ENCODE results near the gene BCL7A.

The BCL7A gene

GRCh38 chr12:122106843-122107242 lies 85.2 kb downstream of the BCL7A start:
- H4K20me1 ChIP-seq (ENCODE audit: low read depth, low read length): peaks cover 4% of the 10 kb centered on the region; the same call in 1 of the 2 replicates
- no peaks in the 10 kb centered on the region for H3K36me3 ChIP-seq (ENCODE audit: low read length)
- H3K9me3 ChIP-seq (ENCODE audit: insufficient read depth, low read length): no peaks in the 10 kb centered on the region
- H3F3A ChIP-seq (ENCODE audit: insufficient read depth): no peaks in the 10 kb centered on the region
- no peaks in the 10 kb centered on the region for H3K9me2 ChIP-seq (replicated peaks; ENCODE audit: insufficient read depth, low read length)
- H2AFZ ChIP-seq (ENCODE audit: low read depth, low read length, severe bottlenecking): no peak overlapping the region
- no peaks in the 10 kb centered on the region for H3K27me3 ChIP-seq (ENCODE audit: low read length)
- H3K79me2 ChIP-seq (ENCODE audit: insufficient read depth, low read length): peaks cover 83% of the 10 kb centered on the region
- H3K4me3 ChIP-seq (ENCODE audit: insufficient read depth, low read length, poor library complexity, severe bottlenecking): no peak overlapping the region
- H3K27ac ChIP-seq (ENCODE audit: low read depth, low read length): no peak overlapping the region
- no peak overlapping the region for H3K9ac ChIP-seq (ENCODE audit: low read length)
- no peak overlapping the region for H3K4me2 ChIP-seq (ENCODE audit: low read depth, low read length, poor library complexity, severe bottlenecking)
- TF ChIP-seq EZH2phosphoT487 (conservative IDR thresholded peaks at IDR 0.05; ENCODE audit: low read length) (no peak), CTCF (IDR thresholded peaks at IDR 0.05; ENCODE audit: insufficient read depth, low read length, poor library complexity, severe bottlenecking) (no peak)

- H3K27ac ChIP-seq (ENCODE audit: low read depth, low read length): no peak overlapping the region
- no peaks in the 10 kb centered on the region for H3K27me3 ChIP-seq (ENCODE audit: low read length)
- no peak overlapping the region for H3K4me2 ChIP-seq (ENCODE audit: low read depth, low read length, poor library complexity, severe bottlenecking)
- TF ChIP-seq CTCF (IDR thresholded peaks at IDR 0.05; ENCODE audit: insufficient read depth, low read length, poor library complexity, severe bottlenecking): no peak
- TF ChIP-seq EZH2phosphoT487 (conservative IDR thresholded peaks at IDR 0.05; ENCODE audit: low read length): no peak
- H3K9me3 ChIP-seq (ENCODE audit: insufficient read depth, low read length): no peaks in the 10 kb centered on the region
- no peaks in the 10 kb centered on the region for H3F3A ChIP-seq (ENCODE audit: insufficient read depth)
- H3K9me2 ChIP-seq (replicated peaks; ENCODE audit: insufficient read depth, low read length): no peaks in the 10 kb centered on the region
- no peaks in the 10 kb centered on the region for H3K36me3 ChIP-seq (ENCODE audit: low read length)
- peaks cover 4% of the 10 kb centered on the region; the same call in 1 of the 2 replicates for H4K20me1 ChIP-seq (ENCODE audit: low read depth, low read length)
- H3K79me2 ChIP-seq (ENCODE audit: insufficient read depth, low read length): peaks cover 82% of the 10 kb centered on the region
- H2AFZ ChIP-seq (ENCODE audit: low read depth, low read length, severe bottlenecking): no peak overlapping the region
- no peak overlapping the region for H3K9ac ChIP-seq (ENCODE audit: low read length)
- H3K4me3 ChIP-seq (ENCODE audit: insufficient read depth, low read length, poor library complexity, severe bottlenecking): no peak overlapping the region
Observed at GRCh38 chr12:122107261-122107660, 85.6 kb downstream of the BCL7A start.

GRCh38 chr12:122111089-122111641 lies 89.5 kb downstream of the BCL7A start:
- no peaks in the 10 kb centered on the region for H3K27me3 ChIP-seq (ENCODE audit: low read length)
- no peak overlapping the region for H3K4me2 ChIP-seq (ENCODE audit: low read depth, low read length, poor library complexity, severe bottlenecking)
- H3K4me3 ChIP-seq (ENCODE audit: insufficient read depth, low read length, poor library complexity, severe bottlenecking): no peak overlapping the region
- no peak for TF ChIP-seq CTCF (IDR thresholded peaks at IDR 0.05; ENCODE audit: insufficient read depth, low read length, poor library complexity, severe bottlenecking)
- no peak for TF ChIP-seq EZH2phosphoT487 (conservative IDR thresholded peaks at IDR 0.05; ENCODE audit: low read length)
- H3F3A ChIP-seq (ENCODE audit: insufficient read depth): no peaks in the 10 kb centered on the region
- H3K9me2 ChIP-seq (replicated peaks; ENCODE audit: insufficient read depth, low read length): no peaks in the 10 kb centered on the region
- H3K9ac ChIP-seq (ENCODE audit: low read length): no peak overlapping the region
- no peak overlapping the region for H3K27ac ChIP-seq (ENCODE audit: low read depth, low read length)
- H4K20me1 ChIP-seq (ENCODE audit: low read depth, low read length): peaks cover 4% of the 10 kb centered on the region; the same call in 1 of the 2 replicates
- H3K36me3 ChIP-seq (ENCODE audit: low read length): no peaks in the 10 kb centered on the region
- peaks cover 60% of the 10 kb centered on the region for H3K79me2 ChIP-seq (ENCODE audit: insufficient read depth, low read length)
- no peak overlapping the region for H2AFZ ChIP-seq (ENCODE audit: low read depth, low read length, severe bottlenecking)
- H3K9me3 ChIP-seq (ENCODE audit: insufficient read depth, low read length): no peaks in the 10 kb centered on the region

Measured in SU-DHL-6 (cell line).